Measurements from ENCODE around the gene FOCAD. TPM values are rescaled to one million over a fixed set of nuclear protein-coding genes. Genes with fewer than 3 reads are reported as not detected.

Gene FOCAD
- total RNA-seq, 1 donor from 2014 or later, result 28.7 TPM

GRCh38 chr9:20805766-20806165 is 121.7 kb downstream of the FOCAD start:
- H3K4me3 Mint-ChIP-seq (ENCODE audit: unreplicated experiment), result no peak overlapping the region
- no peaks in the 10 kb centered on the region for H3K27me3 Mint-ChIP-seq (ENCODE audit: low read depth)
- H3K27ac Mint-ChIP-seq (ENCODE audit: unreplicated experiment), result no peak overlapping the region
- no peaks in the 10 kb centered on the region for H3K4me1 Mint-ChIP-seq (ENCODE audit: low read depth)
- no peak for TF ChIP-seq CTCF (IDR thresholded peaks at IDR 0.05)
- DNase-seq (ENCODE audit: low spot score), result no peak
- H3K36me3 Mint-ChIP-seq (ENCODE audit: low read depth), result no peaks in the 10 kb centered on the region
- H3K9me3 Mint-ChIP-seq (ENCODE audit: low read depth), result no peaks in the 10 kb centered on the region

- no peak for TF ChIP-seq CTCF (IDR thresholded peaks at IDR 0.05)
- no peaks in the 10 kb centered on the region for H3K27me3 Mint-ChIP-seq (ENCODE audit: low read depth)
Observed at GRCh38 chr9:20808002-20808401, 123.9 kb downstream of the FOCAD start.

GRCh38 chr9:20811872-20812271 is 127.8 kb downstream of the FOCAD start:
- no peak for DNase-seq (ENCODE audit: low spot score)
- no peaks in the 10 kb centered on the region for H3K27me3 Mint-ChIP-seq (ENCODE audit: low read depth)
- H3K9me3 Mint-ChIP-seq (ENCODE audit: low read depth), result no peaks in the 10 kb centered on the region
- H3K4me1 Mint-ChIP-seq (ENCODE audit: low read depth), result no peaks in the 10 kb centered on the region
- no peak overlapping the region for H3K4me3 Mint-ChIP-seq (ENCODE audit: unreplicated experiment)
- TF ChIP-seq CTCF (IDR thresholded peaks at IDR 0.05), result no peak
- H3K36me3 Mint-ChIP-seq (ENCODE audit: low read depth), result no peaks in the 10 kb centered on the region
- H3K27ac Mint-ChIP-seq (ENCODE audit: unreplicated experiment), result no peak overlapping the region

More at GRCh38 chr9:20808002-20808401, 123.9 kb downstream of the FOCAD start:
- no peaks in the 10 kb centered on the region for H3K9me3 Mint-ChIP-seq (ENCODE audit: low read depth)
- H3K27ac Mint-ChIP-seq (ENCODE audit: unreplicated experiment), result no peak overlapping the region
- H3K4me1 Mint-ChIP-seq (ENCODE audit: low read depth), result no peaks in the 10 kb centered on the region
- DNase-seq (ENCODE audit: low spot score), result no peak
- H3K4me3 Mint-ChIP-seq (ENCODE audit: unreplicated experiment), result no peak overlapping the region
- H3K36me3 Mint-ChIP-seq (ENCODE audit: low read depth), result no peaks in the 10 kb centered on the region

GRCh38 chr9:20815923-20816703 is 132.1 kb downstream of the FOCAD start:
- Mint-ChIP-seq H3K36me3 (ENCODE audit: low read depth) (no peaks in the 10 kb centered on the region), H3K9me3 (ENCODE audit: low read depth) (peaks cover 9% of the 10 kb centered on the region), H3K4me3 (ENCODE audit: unreplicated experiment) (no peak overlapping the region), H3K27me3 (ENCODE audit: low read depth) (no peaks in the 10 kb centered on the region), H3K4me1 (ENCODE audit: low read depth) (no peaks in the 10 kb centered on the region), H3K27ac (ENCODE audit: unreplicated experiment) (no peak overlapping the region)
- TF ChIP-seq CTCF (IDR thresholded peaks at IDR 0.05), result no peak
- no peak for DNase-seq (ENCODE audit: low spot score)

- Mint-ChIP-seq H3K27ac (ENCODE audit: unreplicated experiment) (no peak overlapping the region), H3K36me3 (ENCODE audit: low read depth) (peaks cover 9% of the 10 kb centered on the region), H3K4me1 (ENCODE audit: low read depth) (peaks cover 3% of the 10 kb centered on the region), H3K9me3 (ENCODE audit: low read depth) (peaks cover 9% of the 10 kb centered on the region), H3K4me3 (ENCODE audit: unreplicated experiment) (no peak overlapping the region), H3K27me3 (ENCODE audit: low read depth) (no peaks in the 10 kb centered on the region)
- no peak for DNase-seq (ENCODE audit: low spot score)
- no peak for TF ChIP-seq CTCF (IDR thresholded peaks at IDR 0.05)
Observed at GRCh38 chr9:20823051-20823450, 139.0 kb downstream of the FOCAD start.

Measured in chondrocyte (in vitro differentiated cells).